B cell (primary cell): Measurements from ENCODE around the gene ERO1B.

Experiments used
- CTCF ChIP-seq: fragments of 200-600 bp; IDR thresholded peaks from one replicate; pipeline ENCODE4 v1.8.0; 2022; ENCODE audit warnings: antibody characterized with exemption, mild to moderate bottlenecking
- EZH2 ChIP-seq: IDR thresholded peaks from 2 replicates; pipeline ENCODE4 v1.6.1; 2012; ENCODE audit warnings: borderline replicate concordance, low read depth, mild to moderate bottlenecking, moderate library complexity, low read length; ENCODE audit not compliant: insufficient read depth, poor library complexity, severe bottlenecking

GRCh38 chr1:236304682-236305081 lies 22.9 kb upstream of the ERO1B start:
- TF ChIP-seq CTCF (no peak), EZH2 (no peak)
